Measurements from ENCODE around the gene SPECC1L.

GRCh38 chr22:24403346-24403745 is 132.7 kb downstream of the SPECC1L start:
- TF ChIP-seq STAT3 (IDR thresholded peaks at IDR 0.05; ENCODE audit: low read depth, low read length) (no peak), POLR2AphosphoS5 (IDR thresholded peaks at IDR 0.05; ENCODE audit: low read length) (no peak), JUND (IDR thresholded peaks at IDR 0.05; ENCODE audit: low read depth, low read length) (no peak), MTA3 (IDR thresholded peaks at IDR 0.05; ENCODE audit: borderline replicate concordance, low read length) (no peak), GABPA (IDR thresholded peaks at IDR 0.05; ENCODE audit: low read depth) (no peak), EZH2 (IDR thresholded peaks at IDR 0.05; ENCODE audit: borderline replicate concordance, control insufficient read depth, low read depth, low read length) (no peak), POLR2A (IDR thresholded peaks at IDR 0.05; ENCODE audit: low read depth, low read length) (no peak), CBX5 (IDR thresholded peaks at IDR 0.05; ENCODE audit: low read depth) (no peak), SUZ12 (IDR thresholded peaks at IDR 0.05; ENCODE audit: unreplicated experiment) (no peak), IRF4 (IDR thresholded peaks at IDR 0.05; ENCODE audit: low read depth, low read length) (no peak), EP300 (IDR thresholded peaks at IDR 0.05; ENCODE audit: borderline replicate concordance in 1 of 2, control insufficient read depth in 1 of 2, low read depth in 2 of 2, low read length in 2 of 2) (no peak)
- TF ChIP-seq, protein P1, sequence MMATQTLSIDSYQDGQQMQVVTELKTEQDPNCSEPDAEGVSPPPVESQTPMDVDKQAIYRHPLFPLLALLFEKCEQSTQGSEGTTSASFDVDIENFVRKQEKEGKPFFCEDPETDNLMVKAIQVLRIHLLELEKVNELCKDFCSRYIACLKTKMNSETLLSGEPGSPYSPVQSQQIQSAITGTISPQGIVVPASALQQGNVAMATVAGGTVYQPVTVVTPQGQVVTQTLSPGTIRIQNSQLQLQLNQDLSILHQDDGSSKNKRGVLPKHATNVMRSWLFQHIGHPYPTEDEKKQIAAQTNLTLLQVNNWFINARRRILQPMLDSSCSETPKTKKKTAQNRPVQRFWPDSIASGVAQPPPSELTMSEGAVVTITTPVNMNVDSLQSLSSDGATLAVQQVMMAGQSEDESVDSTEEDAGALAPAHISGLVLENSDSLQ (IDR thresholded peaks at IDR 0.05): no peak
- TF ChIP-seq, protein P2, sequence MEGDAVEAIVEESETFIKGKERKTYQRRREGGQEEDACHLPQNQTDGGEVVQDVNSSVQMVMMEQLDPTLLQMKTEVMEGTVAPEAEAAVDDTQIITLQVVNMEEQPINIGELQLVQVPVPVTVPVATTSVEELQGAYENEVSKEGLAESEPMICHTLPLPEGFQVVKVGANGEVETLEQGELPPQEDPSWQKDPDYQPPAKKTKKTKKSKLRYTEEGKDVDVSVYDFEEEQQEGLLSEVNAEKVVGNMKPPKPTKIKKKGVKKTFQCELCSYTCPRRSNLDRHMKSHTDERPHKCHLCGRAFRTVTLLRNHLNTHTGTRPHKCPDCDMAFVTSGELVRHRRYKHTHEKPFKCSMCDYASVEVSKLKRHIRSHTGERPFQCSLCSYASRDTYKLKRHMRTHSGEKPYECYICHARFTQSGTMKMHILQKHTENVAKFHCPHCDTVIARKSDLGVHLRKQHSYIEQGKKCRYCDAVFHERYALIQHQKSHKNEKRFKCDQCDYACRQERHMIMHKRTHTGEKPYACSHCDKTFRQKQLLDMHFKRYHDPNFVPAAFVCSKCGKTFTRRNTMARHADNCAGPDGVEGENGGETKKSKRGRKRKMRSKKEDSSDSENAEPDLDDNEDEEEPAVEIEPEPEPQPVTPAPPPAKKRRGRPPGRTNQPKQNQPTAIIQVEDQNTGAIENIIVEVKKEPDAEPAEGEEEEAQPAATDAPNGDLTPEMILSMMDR (IDR thresholded peaks at IDR 0.05 in 2 of 3, conservative IDR thresholded peaks at IDR 0.05 in 1 of 3; ENCODE audit: control insufficient read depth in 2 of 3, extremely low read depth in 1 of 3, insufficient read depth in 1 of 3, low read depth in 3 of 3, low read length in 3 of 3): no peak
